NCI-H446 (cell line): ENCODE data around the gene SUGCT.

Source experiments
- DNase-seq, 2 experiments: peaks; one replicate each; lab custom pipeline; 2025; lab: John Stamatoyannopoulos, UW

The SUGCT gene

DNA sequence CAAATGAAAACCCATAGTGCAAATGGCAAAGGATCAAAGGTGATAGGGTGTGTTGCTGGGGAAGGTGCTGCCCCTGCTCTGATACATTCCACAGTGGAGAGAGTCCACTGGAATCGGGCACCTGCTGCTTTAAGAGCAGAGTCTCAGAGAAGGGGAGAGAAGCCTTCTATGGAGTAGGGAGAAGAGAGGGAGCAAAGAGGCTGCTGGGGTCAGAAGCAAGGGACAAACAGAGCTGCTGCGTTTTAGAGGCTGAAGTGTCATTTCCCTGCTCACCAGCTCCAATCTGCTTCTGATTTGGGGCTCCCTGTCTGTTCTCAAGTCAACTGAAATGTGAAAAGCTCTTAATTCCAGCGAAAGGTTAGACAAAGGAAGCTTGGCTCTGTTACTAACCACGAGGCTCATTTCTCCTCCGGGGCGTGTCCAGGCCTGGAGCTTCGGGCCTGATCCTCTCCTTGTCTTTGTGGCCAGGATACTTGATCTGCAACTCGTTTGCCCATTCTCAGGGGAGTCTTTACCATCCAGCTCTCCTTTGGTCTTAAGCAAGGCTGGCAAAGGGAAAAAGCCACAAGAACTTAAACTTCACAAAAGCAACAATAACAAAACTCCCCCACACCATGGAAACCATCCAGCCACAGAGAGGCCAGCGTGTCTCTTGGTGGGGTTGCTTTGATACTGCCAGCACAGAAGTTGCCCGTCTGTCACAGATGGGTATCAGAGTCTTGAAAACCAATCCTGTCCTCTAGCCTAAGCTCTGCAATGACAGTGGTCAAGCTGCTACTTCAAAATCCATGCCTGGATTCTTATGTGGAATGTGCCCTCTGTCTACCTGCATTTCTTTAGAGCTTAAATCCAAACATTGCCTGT lies 692.6 kb downstream of the SUGCT start:
- DNase-seq: no peak

DNA sequence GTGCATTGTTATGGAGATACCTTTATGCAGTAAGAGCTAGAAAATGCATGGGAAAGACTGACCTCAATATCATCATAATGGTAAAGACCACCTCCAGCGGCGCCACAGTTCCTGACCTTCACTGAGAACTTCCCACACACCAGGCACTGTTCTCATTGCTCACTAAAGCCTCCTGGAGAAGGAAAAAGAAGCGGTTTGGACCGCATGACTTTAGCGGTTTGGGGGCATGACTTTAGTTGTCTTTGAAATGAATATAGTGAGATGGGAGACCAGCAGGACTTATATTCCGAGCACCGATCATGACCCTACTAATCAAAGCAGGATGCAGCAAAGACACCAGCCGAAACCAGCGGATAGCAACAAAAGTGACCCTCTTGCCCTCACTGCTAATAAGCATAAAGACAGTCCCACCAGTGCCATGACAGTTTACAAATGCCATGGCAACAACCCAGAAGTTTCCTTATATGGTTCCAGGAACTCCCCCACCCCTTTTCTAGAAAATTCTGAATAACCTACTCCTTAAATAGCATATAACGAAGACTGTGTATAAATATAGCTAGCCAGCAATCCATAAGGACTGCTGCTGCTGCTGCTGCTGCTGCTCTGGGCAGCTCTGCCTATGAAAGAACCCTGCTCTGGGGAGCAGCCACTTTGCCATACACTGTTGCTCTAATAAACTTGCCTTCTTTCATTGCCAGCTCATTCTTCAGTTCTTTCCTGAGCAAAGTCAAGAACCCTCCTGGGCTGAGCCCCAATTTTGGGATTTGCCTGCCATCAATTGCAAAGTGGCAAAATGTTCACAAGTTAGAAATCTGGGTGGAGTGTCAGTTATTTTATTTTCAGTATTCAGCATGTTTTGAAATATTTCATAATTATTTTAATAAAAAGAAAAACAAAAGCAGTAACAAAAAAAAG lies 694.1 kb downstream of the SUGCT start:
- DNase-seq: no peak

DNA sequence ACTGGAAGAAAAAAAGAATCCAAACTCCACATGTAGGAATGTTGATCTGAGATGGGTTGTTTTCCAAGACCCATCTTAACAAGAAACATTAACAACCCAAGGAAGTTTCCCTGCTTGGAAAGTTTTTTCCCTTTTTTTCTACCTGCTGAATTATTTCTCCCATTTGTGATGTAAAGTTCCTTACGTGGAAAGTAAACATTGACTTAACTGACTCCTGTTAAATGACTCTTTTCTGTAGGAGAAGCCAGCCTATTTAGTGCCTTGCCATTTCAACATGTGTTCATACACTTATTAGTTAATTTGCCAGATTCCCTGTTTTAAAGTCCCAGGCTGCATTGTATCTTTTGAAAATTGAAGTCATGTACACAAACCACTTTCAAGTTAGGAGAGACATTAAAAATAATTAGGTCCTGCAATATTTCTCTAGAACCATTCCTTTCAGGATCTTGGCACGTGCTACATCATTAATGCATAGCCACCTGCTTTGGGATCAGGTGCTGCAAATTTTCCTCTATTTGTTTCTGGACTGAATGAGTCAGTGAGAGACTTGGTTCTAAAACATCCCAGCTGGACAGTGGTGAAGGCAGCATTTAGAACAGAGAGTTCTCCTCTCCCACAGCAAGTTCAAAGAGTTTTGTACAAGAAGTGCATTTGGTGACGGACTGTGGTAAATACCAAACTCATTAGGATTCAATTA lies 698.5 kb downstream of the SUGCT start:
- no peak for DNase-seq

DNA sequence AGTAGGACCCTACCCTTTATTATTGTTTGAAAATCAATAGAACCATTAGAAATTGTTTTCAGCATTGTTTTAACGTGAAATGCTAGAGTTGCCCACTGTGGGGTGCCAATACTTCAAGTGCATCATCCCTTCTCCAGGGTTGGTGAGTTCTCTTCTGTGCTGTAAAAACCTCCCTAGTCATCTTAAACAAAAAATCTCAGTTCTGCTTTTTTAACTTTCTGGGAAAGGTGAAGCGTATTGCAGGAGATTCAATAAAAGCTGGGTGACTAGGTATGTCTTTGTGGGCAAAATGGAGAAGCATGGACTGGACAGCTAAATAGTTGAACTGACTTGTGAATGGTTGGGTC lies 699.1 kb downstream of the SUGCT start:
- no peak for DNase-seq

DNA sequence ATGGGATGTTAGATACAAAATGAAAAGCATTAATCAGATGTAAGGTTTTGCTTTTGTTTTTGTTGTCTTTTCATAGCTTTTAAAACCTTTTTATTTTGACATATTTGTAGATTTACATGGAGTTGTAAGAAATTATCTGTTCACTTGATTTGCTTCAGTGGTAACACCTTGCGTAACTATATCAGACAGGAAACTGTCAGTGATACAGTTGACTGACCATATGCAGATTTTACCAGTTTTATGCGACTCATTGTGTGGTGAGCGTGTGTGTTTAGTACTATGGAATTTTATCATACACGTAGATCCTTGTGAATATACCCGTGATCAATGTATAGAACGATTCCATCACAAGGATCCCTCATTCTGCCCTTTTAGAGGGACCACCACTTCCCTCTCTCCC lies 701.4 kb downstream of the SUGCT start:
- DNase-seq: no peak

DNA sequence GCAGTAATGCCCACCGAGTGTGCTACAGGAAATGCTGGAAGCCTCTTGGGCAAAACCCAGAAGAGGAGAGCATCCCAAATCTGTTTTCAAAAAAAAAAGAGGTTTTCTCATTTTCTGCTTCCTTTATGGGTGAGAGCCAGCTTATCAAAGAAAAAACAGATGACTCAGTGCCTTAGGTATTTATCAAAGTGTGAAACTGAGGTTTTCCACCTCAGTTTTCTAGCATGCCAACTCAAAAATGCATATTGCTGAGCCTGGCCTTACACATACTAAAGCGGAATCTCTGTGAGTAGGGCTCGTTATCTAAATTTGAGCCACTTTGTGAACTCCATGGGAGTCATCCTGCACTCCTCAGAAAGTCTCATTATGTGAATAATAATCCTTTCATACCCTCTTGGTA lies 705.1 kb downstream of the SUGCT start:
- no peak for DNase-seq

DNA sequence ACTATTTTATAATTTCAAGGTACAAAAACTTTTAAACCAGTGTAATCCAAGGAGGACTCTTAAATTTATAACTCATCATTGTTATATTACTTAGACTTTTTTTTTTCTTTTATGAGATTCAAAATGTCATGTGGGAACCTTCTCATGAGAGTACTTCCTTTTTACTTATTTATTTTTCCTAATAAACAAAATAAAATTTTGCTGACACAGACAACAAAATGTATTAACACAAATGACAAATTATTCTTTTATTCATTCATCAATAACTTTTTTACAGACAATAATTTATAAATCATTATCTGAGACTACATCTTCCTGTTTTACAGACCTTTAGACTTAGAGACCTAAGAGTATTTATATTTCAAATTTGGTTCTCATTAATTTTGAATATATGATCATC lies 706.2 kb downstream of the SUGCT start:
- no peak for DNase-seq

DNA sequence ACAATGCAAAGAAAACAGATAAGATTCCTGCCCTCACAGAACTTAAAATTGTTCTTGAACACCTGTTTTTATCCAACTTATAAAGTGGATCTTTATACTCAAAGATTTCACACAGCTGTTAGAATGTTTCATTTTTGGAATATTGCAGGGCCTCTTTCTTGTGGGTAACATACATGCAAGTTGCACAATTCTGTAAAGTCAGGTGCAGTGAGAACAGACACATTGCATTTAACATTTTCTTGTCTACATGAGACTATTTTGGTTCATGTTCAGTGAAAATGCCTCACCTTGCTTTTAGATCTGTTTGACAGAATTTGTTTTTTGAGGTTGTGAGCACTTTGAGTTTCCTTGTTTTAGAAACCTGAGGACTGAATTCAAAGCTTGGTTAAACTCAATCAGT lies 707.8 kb downstream of the SUGCT start:
- no peak for DNase-seq

DNA sequence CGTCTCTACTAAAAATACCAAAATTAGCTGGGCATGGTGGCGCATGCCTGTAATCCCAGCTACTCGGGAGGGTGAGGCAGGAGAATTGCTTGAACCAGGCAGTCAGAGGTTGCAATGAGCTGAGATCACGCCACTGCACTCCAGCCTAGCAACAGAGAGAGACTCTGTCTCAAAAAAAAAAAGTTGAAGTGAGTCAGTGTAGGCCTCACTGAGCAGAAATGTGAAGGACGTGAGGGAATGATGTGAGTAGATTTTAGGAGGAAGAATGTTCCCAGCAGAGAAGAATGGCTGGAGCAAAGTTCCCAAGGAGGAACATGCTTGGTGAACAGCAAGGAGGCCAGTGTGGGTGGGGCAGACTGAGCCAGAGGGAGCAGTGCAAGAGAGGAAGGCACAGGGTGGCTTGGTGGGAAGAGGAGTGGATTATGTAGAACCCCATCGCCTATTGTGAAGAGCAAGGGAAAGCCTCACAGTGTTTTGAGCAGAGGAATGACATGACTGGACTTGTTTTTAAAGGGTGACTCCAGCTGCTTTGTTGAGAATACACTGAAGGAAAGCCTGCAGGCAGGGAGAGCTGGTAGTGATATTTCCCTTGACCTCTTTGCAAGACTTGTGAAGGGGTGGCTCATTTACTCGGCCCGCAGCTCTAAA lies 708.7 kb downstream of the SUGCT start:
- no peak for DNase-seq

DNA sequence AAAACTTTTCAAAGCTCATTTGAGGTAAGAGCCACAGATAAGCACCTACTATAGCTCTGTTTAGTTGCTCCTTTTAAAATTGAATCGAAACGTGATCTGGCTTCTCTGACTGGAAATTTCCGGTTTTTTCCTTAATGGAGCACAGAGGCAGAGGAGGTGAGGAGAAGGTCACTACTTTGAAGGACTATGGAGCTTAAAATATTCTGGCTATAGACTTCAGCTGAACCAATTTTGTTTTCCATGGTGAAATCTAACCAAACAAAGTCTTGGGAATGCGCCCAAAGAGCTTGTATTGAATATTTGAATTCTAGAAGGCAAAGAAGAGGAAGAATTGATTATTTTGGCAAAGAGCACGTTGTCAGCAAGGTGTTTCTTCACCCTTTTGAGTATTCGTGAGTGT lies 711.1 kb downstream of the SUGCT start:
- DNase-seq: no peak

DNA sequence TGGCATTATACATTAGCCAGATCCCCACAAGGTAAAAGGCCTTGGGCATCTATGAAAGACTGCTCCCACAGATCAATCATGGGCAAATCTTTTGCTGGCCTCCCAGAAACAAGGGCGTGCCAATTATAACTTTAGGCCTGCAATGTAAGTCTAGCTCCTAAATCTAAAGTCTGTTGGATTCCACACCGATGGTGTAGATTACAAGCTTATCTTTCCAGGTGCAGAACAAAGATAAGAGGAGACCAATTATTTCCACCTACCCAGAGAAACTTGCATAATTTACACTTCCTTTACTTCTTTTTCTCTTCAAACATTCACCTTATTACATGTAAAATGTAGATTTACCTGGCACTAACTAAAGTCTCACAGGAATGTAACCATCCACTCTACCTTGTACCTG lies 713.1 kb downstream of the SUGCT start:
- no peak for DNase-seq

DNA sequence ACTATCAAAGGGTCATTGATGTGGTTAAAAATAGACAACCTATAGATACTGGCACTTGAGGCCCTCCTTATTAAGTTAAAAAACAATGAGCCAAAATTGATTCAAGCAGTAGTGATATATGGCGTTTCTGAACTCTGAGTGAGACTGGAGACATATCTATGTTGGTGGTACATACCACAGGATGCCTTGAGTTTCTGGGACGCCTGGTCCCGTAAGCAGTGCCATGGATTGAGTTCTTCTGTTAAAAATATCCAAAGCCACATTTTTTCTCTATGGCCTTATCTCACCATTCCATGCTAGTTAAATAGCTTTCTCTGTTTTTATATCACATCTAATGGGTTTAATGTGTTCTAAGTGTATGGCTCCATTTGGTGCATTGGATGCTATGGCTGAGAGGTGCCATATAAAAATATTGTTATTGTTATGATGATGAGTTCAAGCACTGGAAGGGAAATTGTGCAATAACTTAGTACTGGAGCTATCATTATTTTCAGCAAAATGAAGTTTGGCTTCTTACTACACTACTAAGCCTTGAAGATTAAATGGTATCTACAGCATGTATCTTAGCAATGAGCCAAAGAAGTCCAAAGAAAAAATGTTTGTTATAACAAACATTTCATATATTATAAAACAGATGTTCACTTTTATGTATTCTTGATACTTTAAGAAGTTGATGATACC lies 713.9 kb downstream of the SUGCT start:
- DNase-seq: no peak

DNA sequence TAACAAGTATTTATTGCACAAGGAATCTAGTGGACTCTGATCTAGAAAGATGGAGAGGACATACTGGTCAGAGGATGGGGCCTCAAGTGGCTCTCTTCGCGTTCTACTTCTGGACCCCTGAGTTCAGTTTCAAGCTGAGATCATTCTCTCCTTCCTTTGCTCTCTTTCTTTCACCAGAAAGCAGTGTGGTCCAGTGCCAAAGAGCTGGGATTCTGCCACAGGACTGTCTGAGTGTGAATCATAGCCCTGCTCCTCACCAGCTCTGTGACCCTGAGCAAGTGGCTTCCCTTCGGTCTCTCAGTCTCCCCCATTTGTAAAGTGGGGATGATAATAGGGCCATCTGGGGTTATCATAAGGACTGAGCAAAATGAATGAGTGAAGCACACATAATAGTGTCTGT lies 715.2 kb downstream of the SUGCT start:
- no peak for DNase-seq

DNA sequence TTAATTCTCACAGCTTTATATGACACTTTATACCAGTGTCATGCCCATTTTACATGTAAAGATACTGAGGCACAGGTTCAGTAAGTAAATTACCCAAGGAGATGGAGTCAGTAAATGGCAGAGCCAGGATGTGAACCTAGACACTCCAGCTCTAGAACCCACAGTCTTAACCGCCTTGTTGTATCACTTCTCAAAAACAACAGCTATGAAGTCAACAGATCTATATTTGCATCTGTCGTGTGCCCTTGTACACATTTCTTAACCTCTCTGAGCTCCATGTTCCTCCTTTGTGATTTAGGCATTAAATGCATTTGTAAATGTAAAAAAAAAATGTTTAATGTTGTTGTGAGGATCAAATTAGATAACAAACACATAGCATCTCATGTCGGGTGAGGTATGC lies 716.2 kb downstream of the SUGCT start:
- no peak for DNase-seq

DNA sequence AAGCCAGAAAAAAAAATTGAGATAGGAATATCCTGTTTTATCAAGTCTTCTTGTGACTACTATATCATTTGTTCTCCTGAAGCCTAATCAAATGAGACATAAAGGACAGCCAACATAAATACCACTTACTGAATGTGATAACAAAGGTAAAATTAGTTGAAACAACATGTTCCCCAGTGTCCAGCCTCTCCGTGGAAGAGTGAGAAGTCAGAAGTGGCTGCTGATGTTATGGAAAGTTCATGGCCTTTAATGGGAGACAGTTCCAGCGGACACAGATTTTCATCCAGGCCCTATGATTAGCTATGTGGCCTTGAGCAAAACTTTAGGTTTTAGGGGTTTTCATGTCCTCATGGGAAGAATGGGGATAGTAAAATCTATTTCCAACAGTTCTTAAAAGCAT lies 724.3 kb downstream of the SUGCT start:
- no peak for DNase-seq

DNA sequence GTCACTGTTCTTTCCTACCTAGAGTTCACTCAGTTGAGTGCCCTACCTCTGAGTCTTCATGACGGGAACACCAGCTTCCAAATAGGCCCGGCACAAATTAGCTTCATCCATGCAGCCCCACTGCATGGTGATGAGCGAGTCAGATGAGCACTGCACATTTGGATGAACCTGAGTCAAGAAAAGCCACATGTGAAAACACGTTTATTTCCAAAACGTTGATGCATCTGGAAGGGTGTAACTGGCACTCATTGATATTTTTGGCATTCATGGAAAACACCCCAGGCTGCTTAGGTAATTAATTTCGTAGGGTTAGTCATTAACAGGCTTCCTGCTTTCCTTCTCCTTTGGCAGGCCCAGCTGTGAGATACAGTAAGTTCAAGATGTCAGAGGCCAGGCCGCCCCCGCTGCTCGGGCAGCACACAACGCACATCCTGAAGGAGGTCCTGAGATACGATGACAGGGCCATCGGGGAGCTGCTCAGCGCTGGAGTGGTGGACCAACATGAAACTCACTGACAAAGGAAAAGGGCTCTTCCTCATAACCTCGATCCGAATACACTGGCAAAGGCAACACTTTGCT lies 725.2 kb downstream of the SUGCT start:
- DNase-seq: no peak

DNA sequence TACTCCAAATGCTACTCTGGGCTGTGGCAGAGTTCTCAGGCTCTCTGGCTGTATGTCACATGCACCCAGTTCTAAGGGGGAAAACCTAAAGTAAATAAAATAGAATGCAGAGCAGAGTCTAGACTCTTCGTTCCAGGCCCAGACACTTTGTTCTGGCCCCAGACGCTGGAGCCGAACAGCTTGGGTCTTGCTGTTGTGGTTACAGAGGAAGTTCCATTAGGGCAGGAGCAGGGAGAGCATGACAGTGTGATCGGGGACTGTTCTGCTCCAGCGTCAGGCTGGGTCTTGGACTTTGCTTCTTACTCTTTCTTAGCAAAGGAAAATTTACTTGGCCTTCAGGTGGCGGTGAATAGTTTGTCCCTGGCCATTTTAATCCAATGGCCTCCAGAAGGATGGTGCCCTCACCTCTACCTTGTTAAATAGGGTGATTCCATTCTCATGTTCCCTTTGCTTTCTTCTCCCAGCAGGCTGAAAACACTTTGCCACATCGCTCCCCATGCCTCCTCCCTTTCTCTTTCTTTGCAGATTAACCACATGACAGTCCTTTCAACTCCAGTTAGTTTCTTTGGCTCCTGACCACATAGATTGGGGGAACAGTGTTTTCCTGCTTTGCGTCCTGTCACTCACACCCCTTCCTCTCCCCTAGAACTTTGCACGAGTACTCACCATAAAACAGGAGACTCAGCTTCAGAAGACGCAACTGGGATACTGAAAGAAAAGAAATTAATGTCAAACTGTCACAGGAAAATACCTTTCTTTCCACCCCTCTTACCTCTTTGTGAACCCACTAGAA lies 730.8 kb downstream of the SUGCT start:
- DNase-seq: no peak

DNA sequence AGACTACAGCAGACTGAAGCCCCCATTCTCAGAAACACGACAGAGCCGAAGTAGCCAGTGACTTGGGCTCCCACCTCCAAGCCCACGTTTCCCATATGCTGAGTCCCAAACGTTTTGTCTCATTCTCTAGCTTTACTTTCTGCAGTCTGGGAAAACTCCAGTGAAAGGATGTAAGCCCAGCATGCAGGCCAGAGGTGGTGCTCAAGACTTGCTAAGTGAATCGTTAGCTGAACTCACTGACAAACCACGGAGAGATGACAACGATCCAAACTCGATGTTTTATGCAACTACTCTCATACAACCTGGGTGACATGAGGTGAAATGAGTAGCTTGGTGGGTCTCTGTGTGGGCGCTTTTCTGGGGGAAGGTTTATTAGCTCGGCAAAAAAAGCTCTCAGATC lies 731.8 kb downstream of the SUGCT start:
- DNase-seq: no peak

DNA sequence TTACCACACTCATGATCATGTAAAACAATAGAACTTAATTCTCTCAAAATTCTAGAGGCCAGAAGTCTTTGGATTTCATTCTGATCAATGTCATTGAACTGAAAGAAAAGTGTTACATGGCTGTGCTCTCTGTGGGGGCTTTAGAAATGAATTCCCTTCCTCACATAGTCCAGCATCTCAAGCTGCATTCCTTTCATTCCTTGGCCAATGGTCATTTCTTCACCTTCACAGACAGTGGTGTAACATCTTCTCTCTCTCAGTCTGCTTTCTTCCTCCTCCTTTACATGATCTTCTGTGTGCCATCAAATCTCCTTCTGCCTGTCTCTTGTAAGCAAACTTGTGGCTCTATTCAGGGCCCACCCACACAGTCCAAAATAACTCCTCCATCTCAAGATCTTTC lies 735.3 kb downstream of the SUGCT start:
- DNase-seq: no peak

DNA sequence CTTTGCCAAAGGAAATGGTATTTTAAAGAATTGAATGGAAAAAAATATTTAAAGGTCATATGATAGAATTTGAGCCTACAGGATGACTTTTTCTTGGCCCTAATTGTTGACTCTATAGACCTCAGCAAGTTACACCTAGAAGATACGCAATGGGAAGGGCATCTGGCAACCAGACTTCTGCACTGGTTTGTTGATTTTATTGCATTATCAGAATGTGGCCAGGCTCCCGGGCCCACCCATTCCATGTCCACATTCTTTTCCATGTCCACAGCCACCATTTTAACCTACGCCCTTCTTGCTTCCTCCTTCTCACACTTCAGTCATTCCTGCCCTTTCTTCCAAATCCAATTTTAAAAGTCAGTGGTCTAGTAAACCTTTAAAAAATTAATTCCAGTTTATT lies 738.4 kb downstream of the SUGCT start:
- DNase-seq: no peak
